GM18861 (cell line): ENCODE data around the gene LENEP.

Experiments used
- ATAC-seq: cut with Tn5 transposase; IDR thresholded peaks from one replicate; pipeline ENCODE4 v1.9.1; 2021; ENCODE audit not compliant: unreplicated experiment

Gene LENEP

DNA sequence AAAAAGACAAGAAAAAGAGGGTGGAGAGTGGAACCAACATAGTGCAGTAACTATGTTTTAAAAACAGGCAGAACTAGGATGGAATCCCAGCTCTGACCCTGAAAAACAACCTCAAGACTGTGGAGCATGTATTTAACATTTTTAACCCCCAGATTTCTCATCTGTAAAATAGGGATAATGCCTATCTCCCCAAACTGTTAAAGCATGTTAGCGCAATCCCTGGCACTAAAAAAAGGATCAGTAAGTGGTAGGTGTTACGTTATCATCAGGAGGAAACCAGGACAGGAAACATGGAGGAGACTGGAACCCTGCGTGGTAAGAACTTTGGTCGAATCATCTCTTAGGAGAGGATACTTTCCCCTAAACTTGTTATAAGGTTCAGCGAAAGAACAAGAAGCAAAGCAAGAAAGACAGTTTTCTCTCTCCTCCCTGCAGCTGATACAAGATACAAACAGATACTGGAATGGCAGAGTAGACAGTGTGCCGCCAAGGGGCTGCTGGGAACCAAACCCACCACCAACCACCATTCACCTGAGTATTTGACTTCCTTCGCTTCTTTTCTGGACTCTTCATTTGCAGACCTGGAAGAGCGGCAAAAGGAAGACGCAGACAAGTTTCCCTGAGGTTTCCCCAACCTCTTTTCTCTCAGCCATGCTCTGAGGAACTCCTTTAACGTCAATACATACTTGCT is 32.8 kb upstream of the LENEP start:
- no peak for ATAC-seq

DNA sequence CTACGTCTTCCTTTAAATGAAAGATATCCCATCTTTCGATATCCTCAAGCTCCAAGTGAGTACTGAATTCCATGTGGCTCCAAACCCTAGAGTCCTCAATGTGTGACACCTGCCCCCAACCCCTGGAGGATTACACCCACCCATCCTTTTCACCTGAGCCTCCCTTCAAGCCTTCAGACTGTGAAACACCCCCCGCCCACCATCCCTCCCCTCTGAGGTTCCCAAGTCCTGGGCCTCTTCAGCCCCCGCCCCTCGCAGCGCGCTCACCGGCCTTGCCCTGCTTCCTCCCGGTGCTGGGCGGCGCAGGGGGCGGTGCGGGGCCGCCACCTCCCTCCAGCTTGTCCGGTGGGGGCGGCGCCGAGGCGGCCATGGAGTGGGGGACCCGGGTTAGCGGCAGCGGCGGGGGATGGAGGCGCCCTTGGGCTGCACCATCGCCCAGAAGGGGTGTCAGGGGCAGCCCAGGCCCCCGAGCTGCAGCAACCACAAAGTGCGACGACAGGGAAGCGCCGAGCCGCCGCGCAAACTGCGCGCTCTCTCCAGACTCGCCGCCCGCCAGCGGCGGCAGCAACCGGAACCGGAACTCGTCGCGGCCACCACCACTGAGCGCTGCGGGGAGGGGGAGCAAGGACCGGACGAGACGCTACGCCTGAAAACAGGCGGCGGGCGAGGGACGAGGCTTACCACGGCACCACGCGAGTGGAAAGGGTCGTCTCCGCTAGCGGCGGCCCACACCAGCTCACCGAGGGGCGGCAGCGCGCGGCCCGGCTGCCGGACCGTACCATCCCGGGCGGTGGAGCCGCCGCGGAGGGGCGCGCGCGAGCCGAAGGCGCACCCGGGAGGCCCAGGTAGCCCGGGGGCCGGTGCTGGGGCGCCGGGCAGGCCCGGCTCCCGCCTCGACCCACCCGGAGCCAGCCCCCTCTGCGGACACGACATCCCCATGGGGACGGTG is 31.9 kb upstream of the LENEP start, which contains the start of gene PYGO2:
Gene PYGO2 (minus strand): TSS at position 576 of the 949 bp plus-strand sequence. CDS start 206 bp downstream, at position 370.
- peak; percentile 69 for ATAC-seq

DNA sequence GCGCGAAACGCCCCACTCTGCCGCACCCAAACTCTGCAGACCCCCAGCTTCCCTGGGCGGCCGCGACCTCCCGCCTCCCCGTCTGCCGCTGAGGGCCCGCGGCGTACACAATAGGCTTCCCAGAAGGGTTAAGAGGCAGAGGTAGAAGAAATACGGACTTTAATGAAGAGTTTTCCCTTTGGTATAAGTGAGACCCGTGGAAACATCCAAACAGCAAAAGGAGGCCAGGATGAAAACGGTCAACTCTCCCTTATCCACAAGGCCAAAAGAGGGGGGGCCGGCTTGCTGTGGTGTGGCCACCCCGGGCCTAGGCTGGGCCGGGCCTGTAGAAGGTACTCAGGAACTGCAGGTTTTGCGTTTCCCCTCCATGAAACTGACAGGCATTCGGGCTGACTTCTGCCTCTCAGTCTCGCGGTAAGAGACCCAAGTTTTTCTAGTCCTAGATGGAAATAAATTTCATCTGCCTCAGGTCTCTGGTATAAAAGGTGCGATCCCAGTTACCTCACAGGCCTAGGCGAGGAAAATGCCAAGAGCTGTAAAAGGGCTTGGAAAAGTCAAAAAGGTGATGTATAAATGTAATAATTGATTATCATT is 31.1 kb upstream of the LENEP start:
- ATAC-seq: peak; percentile 6

DNA sequence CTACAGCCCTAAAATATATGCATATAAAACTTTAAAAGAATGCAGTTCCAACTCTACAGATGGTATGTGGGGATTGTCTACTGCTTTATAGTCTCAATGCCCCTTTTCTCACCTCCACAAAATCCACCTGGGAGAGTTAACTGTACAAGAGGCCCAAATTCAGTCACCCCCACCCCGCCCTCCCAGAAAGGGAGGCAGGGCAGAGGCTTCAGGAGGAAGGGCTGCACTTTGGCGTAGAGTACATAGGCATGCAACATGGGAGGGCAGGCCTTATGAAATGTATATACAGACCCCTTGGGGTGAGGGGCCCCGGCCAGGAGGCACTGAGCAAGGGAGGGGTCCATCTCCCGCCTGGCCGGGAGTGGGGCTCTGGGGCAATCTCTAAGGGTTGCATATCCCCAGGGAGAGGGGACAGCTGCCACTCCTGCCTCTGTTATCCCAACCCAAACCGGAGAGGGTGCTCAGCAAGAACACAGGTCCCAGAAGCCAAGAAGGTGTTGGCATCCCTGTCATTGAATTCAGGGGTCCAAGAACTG is 30.5 kb upstream of the LENEP start:
- no peak for ATAC-seq

DNA sequence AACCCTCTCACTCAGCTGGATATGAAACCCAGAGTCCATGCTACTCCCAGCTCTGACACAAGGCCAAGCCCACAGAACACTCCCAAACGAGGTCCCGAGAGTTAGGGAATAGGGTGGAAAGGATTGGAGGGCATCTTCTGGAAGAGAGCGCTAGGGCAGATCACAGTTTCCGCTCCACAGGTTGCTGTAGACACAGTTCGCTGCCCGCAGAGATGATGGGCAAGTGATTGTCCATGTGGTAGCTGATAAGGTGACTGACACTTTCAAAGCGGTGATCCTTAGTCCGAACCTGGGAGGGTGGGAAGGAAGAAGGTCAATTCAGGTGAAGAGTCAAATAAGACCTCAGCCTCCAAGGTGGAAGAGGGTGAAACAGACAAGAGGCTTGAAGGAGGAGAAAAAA is 29.7 kb upstream of the LENEP start:
- ATAC-seq: no peak

DNA sequence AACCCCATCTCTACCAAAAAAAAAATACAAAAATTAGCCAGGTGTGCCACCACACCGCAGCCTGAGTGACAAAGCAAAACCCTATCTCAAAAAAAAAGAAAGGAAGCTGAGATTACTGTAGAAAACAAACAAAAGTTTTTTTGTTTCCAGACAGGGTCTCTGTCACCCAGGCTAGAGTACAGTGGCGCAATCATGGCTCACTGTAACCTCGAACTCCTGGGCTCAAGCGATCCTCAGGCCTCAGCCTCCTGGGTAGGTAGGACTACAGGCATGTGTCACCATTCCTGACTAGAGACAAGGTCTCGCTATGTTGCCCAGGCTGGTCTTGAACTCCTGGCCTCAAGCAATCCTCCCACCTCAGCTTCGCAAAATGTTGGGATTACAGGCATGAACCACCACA is 29.0 kb upstream of the LENEP start:
- no peak for ATAC-seq

DNA sequence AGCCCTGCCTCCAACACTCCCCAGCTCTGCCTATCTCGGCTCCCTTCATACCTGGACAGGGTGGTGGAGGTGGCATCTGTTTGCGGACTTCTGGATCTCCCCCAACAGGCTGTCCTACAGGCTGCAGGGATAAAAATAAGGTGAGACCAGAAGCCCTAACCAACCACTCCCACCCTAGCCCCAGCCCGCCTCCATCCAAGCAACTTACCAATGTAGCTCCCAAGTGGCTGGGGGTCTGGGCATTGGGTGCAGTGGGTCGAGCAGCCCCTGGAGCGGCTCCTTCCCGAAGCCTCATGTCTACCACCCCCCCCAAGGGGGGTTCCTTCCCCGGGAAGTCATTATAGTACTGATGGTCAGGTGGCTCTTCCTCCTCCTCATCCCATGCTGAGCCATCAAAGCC is 27.3 kb upstream of the LENEP start:
- ATAC-seq: no peak

DNA sequence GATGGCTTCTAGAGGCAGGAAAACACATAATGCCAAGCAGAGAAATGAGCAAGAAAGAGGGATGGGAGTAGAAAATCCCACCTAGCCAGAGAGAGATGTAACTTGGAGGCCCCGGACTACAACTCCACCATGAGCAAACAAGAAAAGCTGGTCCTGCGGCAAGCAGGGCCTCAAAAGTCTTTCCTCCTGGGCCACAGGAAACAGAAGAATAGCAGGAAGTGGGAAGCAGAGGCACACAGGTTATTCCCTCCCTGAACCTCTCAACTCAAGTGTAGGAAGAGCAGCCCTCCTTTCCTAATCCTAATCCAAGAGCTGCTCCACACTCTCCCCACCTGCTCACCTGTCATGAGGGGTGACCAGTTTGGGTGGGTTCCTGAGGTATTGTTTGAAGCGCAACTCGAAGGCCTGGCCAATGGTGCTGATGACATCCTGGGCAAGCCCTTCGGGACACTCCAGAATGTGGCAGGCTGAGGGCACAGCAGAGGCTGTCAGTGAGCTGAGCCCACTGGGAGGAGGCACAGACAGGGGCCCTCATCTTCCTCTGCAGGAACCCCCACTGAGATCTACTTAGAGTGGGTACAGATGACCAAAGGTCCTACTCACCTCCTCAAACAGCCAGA is 25.9 kb upstream of the LENEP start:
- no peak for ATAC-seq

DNA sequence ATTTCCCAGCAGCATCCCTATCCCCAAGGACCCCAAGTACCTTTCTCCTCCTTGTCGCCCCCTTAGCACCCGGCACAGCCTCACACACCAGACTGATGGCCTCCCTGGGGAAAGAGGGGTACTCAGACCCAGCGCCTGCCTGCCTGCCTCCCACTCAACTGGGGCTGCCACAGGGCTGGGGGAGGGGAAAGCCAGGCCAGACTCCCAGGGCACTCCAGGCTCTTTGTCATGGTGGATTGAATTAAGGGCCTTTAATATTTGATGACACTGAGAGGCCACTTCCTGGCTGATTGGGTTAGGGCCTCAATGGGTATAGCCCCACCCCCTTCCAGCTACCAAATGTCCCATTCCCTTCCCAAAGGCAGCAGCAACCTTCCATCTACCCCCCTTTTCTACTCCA is 24.7 kb upstream of the LENEP start:
- no peak for ATAC-seq

DNA sequence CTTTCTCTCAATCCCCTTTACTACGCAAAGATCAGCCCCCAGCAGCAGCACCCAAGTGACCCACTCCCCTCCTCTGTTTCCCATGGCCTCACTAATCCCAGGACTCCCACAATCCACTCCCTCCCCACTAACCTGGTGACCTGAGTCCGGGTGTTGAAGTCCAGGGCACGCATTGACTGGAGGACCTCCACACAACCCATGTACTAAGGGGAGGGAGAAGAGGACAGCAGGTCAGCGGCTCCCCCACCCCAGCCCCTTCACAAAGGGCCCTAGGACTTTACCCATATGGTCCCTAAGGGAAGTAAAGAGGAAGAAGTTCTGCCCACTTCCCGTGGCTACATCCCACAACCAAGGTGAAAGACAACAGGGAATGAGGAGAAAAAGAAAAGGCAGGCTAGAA is 24.1 kb upstream of the LENEP start:
- ATAC-seq: no peak

DNA sequence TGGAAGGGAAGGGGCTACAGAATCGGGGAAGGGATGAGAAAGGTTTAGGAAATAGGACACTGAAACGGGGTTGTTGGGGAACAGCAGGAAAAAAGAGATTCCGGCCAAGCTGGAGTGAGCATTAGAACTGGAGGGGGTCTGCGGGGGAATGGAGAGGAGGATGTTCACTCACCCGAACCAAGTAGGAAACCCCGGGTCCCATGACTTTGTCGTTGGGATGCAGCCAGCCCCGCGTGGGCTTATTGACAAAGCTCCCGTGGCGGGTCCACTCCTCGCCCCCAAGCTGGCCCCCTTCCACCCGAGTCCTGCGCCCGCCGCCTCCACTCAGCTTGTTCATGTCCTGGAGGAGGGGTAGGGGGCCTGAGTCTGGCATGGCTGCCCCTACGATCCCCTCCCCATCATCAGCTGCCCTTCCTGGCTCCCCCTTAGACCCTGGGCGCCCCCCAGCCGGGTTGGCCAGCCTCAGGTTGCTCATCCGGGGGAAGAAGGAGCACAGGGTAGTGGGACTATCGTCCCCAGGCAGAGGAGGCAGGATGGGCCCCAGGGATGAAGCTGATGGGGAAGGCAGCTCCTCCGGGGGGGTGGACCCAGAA is 23.4 kb upstream of the LENEP start:
- no peak for ATAC-seq

DNA sequence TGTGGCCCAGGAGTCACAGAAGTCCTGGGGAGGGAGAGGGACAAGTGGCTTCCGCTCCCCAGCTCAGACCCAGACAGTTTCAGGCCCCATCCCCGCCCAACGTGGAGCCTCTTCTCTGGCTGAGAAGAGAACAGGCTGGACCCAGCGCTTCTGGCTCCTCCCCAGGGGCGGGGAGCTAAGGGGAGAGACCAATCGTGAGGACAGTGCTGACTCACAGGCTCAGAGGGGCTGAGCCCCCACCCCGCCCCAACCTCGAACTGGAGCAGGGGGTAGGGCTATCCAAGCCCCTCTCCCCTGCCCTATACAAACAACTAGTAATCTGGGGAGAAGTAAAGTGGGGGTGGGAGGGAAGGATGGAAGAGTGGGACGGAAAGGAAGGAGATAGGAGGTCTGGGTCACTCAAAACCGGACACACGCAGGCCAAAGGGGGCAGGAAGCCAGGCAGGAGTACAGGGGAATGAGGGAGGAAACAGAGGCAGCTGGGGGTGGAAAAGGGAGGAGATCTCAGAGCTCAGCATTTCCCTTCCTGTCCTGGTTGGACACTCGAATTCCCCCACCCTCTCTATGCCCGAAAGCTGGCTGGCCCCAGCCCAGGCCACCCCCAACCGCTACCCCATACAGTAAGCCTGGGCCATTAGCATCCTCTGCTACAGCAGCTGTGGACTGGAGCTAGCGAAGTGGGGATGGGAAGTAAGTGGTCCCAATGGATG is 22.6 kb upstream of the LENEP start, which contains the start of gene SHC1:
Gene SHC1 (minus strand): TSS at position 117 of the 710 bp plus-strand sequence. CDS start 221 bp downstream, outside the sequence.
- ATAC-seq: no peak

DNA sequence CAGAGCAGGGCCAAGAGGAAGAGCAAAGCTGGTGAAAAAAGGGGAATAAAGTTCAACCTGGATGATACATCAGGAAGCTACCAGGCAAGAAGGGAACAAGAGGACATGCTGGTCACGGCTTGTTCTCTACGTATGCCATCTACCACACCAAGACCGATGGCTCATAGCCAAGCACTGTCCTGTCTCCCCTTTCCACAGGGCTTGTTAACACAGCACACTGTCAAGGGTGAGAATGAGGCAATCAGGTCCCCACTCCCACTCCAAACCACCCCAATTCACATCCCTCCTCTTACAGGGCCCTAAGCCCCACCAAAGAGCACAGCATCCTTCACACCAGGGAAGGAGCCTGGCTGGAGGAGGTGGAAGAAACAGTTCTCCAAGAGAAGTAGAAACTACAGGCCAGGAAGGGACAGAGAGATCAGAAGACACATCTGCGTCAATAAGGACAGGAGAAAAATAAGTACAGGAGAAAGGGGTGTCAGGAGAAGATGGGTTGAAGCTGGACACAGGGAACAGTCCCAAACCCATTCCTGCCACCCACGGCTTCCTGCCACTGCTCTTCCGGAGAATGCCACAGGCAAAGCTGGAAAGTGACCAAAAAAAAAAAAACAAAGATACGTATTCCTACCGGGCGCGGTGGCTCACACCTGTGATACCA is 21.9 kb upstream of the LENEP start:
- ATAC-seq: no peak

DNA sequence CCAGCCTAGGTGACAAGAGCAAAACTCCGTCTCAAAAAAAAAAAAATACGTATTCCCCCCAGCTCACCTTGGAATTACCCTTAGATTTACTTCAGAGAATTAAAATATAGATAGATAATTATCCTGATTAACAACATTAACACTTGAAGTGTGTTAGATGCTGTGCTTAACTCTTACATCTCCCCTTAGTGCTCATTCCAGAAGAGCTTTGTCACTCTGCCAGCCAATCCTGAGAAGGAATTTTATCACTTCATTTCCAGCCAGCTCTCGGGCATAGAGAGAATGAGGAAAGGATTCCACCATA is 21.2 kb upstream of the LENEP start:
- ATAC-seq: no peak

DNA sequence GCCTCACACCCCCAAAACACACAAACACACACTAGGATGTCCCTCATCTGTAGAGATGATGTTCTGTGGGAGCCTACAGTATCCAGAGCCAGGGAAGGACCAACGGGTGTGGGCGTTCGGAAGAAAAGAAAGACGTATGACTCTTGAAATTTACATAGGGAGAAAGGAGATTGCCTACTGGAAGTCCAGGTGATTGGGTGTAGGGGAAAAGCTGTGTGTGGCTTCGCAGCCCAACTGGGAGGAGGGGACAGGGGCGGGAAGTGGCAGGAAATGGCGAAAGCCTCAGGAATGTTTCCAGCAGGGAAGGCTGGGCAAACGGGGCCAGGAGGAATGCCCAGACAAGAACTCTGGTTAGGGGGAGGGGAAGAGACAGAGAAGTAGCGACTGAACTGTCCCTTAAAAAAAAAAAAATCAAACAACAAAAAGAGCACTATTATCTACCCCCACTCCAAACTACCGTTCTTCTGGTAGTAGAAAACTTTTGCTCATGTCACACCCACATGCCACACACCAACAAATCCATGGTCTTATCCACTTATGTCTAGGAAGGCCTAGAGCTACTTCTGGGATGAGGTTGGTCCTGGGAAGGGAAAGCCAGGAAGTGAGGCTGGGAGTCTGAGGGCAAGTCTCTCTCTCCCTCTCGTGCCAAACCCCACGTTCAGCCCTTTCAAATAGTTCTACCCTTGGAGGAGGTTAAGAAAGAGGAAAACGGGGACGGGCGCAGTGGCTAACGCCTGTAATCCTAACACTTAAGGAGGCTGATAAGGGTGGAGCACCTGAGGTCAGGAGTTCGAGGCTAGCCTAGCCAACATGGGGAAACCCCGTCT is 20.7 kb upstream of the LENEP start:
- ATAC-seq: no peak

DNA sequence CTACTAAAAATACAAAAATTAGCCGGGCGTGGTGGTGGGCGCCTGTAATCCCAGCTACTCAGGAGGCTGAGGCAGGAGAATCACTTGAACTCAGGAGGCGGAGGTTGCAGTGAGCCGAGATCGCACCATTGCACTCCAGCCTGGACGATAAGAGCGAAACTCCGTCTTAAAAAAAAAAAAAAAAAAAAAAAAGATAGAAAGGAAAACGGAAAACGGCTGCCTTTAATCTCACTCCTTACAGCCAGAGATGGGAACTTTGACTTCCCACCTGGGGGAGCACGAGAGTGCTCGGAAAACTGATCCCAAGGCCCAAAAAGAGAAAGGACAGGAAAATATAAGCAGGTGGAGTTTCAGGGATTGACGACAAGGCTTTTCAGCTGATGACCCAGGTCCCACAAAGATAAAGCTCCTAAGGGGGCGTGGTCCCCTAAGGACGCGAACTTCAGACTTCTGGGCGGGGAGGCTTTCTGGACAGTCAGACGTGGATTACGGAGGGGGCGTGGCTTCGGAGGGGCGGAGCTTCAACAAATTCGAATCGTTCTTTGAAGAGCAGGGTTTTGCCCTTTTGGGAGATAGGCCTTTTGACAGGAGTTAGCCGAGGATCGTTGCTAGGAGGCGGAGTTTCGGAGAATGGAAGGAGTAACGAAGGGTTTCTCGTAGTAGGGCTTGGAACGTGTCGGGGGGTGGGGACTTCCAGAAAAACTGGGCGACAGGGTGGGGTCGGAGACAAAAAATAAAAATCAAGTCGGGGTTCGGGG is 19.9 kb upstream of the LENEP start:
- no peak for ATAC-seq

DNA sequence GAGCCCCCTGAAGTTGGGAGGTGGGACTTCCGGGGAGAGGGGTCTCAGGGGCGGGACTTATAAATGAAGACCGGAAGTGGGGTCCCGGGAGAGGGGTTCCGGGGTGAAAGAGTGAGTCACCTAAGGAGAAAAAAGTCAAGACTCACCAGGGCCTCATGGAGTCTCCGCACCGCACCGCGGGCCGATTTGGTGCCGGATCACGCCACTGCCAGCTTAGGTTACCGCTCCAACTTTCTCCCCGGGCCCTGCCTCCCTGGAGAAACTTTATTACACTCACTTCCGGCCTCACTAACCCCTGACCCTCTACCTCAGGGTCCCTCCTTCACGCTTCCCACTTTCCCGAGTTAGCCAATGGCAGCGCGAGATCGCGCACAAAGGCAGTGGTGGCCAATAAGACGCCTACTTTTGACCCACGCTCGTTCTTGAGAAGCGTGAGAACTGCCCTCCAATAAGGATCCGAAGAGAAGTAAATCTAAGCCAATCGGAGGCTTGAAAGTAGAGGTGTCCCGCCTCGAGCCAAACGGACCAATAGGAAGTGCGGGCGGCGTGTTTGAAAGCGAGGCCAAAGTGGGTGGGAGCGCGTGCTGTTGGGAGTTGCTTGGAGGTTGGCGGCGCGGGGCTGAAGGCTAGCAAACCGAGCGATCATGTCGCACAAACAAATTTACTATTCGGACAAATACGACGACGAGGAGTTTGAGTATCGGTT is 19.1 kb upstream of the LENEP start, which contains the start of gene CKS1B:
Gene CKS1B (plus strand): TSS at position 580 of the 706 bp plus-strand sequence. CDS start 65 bp downstream, at position 645.
- peak; percentile 72 for ATAC-seq
